Loucy (cell line): Measurements from ENCODE around the gene ESYT2.
"Not testable (repeated sequence)": the region's sequence is repeated elsewhere in the genome, so short reads cannot be mapped to it uniquely, and the experiment has no call there.

Source experiments
- H2AFZ ChIP-seq: fragments of 200-600 bp; sonication (generic); 2 replicates; pipeline ENCODE4 v1.6.0; 2016; ENCODE audit warnings: antibody characterized with exemption, mild to moderate bottlenecking, low read length, moderate library complexity
- H3F3A ChIP-seq: fragments of 200-600 bp; 2 replicates; pipeline ENCODE4 v1.6.0; 2016; ENCODE audit warnings: antibody characterized with exemption, low read depth, mild to moderate bottlenecking
- H3K27me3 ChIP-seq: fragments of 200-600 bp; sonication (generic); 2 replicates; pipeline ENCODE4 v1.6.1; 2014; ENCODE audit warnings: low read length, mild to moderate bottlenecking; ENCODE audit not compliant: insufficient read depth, poor library complexity, severe bottlenecking
- H3K36me3 ChIP-seq: fragments of 200-600 bp; sonication (generic); 2 replicates; pipeline ENCODE4 v1.6.1; 2016; ENCODE audit warnings: low read length; ENCODE audit not compliant: insufficient read depth
- H3K4me1 ChIP-seq: fragments of 200-600 bp; sonication (generic); 2 replicates; pipeline ENCODE4 v1.5.1; 2014; ENCODE audit warnings: low read length, mild to moderate bottlenecking; ENCODE audit not compliant: insufficient read depth, poor library complexity, severe bottlenecking
- H3K4me2 ChIP-seq: fragments of 200-600 bp; sonication (generic); 2 replicates; pipeline ENCODE4 v1.6.0; 2014; ENCODE audit warnings: antibody characterized with exemption, low read length, low read depth, mild to moderate bottlenecking; ENCODE audit not compliant: poor library complexity, severe bottlenecking
- H3K4me3 ChIP-seq: fragments of 200-600 bp; sonication (generic); 2 replicates; pipeline ENCODE4 v1.5.1; 2014; ENCODE audit warnings: low read length, mild to moderate bottlenecking, mixed read lengths; ENCODE audit not compliant: poor library complexity, severe bottlenecking
- H3K79me2 ChIP-seq: fragments of 200-600 bp; sonication (generic); 2 replicates; pipeline ENCODE4 v1.6.1; 2014; ENCODE audit warnings: low read length; ENCODE audit not compliant: insufficient read depth
- H3K9ac ChIP-seq: fragments of 200-600 bp; sonication (generic); 2 replicates; pipeline ENCODE4 v1.6.0; 2014; ENCODE audit warnings: mild to moderate bottlenecking, low read depth, low read length, moderate library complexity; ENCODE audit not compliant: poor library complexity, severe bottlenecking
- H3K9me2 ChIP-seq: fragments of 200-600 bp; sonication (generic); replicated peaks from 2 replicates; pipeline ENCODE4 v1.6.1; 2016; ENCODE audit warnings: low read depth, low read length, mixed read lengths
- H3K9me3 ChIP-seq: fragments of 200-600 bp; sonication (generic); 2 replicates; pipeline ENCODE4 v1.6.1; 2014; ENCODE audit warnings: mild to moderate bottlenecking, antibody characterized with exemption, low read length, low read depth; ENCODE audit not compliant: insufficient read depth
- H4K20me1 ChIP-seq: fragments of 200-600 bp; sonication (generic); 2 replicates; pipeline ENCODE4 v1.6.0; 2014; ENCODE audit warnings: antibody characterized with exemption, low read length, mild to moderate bottlenecking; ENCODE audit not compliant: insufficient read depth, poor library complexity, severe bottlenecking
- CTCF ChIP-seq: fragments of 200-600 bp; sonication (generic); conservative IDR thresholded peaks from 2 replicates; pipeline ENCODE4 v1.5.1; 2014; ENCODE audit warnings: mild to moderate bottlenecking, antibody characterized with exemption, low read length
- EZH2phosphoT487 ChIP-seq: fragments of 200-600 bp; IDR thresholded peaks from 2 replicates; pipeline ENCODE4 v1.6.1; 2018; ENCODE audit warnings: antibody characterized with exemption, mild to moderate bottlenecking, moderate library complexity, borderline replicate concordance

The ESYT2 gene

GRCh38 chr7:158842486-158842885, 13.2 kb upstream of the ESYT2 start:
- no peaks in the 10 kb centered on the region for H3K79me2 ChIP-seq
- H4K20me1 ChIP-seq, result no peaks in the 10 kb centered on the region
- H3K4me3 ChIP-seq, result no peak overlapping the region
- no peaks in the 10 kb centered on the region for H3K27me3 ChIP-seq
- H3K9ac ChIP-seq, result no peak overlapping the region
- TF ChIP-seq EZH2phosphoT487 (no peak), CTCF (no peak)
- no peaks in the 10 kb centered on the region for H3K9me2 ChIP-seq
- H3K4me1 ChIP-seq, result peaks cover 1% of the 10 kb centered on the region
- no peaks in the 10 kb centered on the region for H3K36me3 ChIP-seq
- no peak overlapping the region for H3K4me2 ChIP-seq
- no peak overlapping the region for H2AFZ ChIP-seq
- no peaks in the 10 kb centered on the region for H3F3A ChIP-seq
- H3K9me3 ChIP-seq, result no peaks in the 10 kb centered on the region

- no peak for TF ChIP-seq CTCF
- no peak for TF ChIP-seq EZH2phosphoT487
- no peak overlapping the region for H2AFZ ChIP-seq
Observed at GRCh38 chr7:158840604-158841003, 11.3 kb upstream of the ESYT2 start.

GRCh38 chr7:158839177-158839576, 9.9 kb upstream of the ESYT2 start:
- not testable (repeated sequence) for H4K20me1 ChIP-seq, H3K36me3 ChIP-seq, H3K4me2 ChIP-seq, H3K4me3 ChIP-seq, H3K27me3 ChIP-seq, H3F3A ChIP-seq, H3K9ac ChIP-seq, H2AFZ ChIP-seq, H3K4me1 ChIP-seq, H3K79me2 ChIP-seq, H3K9me3 ChIP-seq, H3K9me2 ChIP-seq

More at GRCh38 chr7:158840604-158841003, 11.3 kb upstream of the ESYT2 start:
- Histone ChIP-seq H4K20me1 (no peaks in the 10 kb centered on the region), H3K79me2 (no peaks in the 10 kb centered on the region), H3K36me3 (no peaks in the 10 kb centered on the region), H3K27me3 (no peaks in the 10 kb centered on the region), H3K4me2 (no peak overlapping the region), H3K9me3 (no peaks in the 10 kb centered on the region), H3K9me2 (no peaks in the 10 kb centered on the region), H3K9ac (no peak overlapping the region), H3F3A (no peaks in the 10 kb centered on the region), H3K4me3 (no peak overlapping the region), H3K4me1 (no peaks in the 10 kb centered on the region)

- Histone ChIP-seq H3F3A (no peaks in the 10 kb centered on the region), H3K36me3 (no peaks in the 10 kb centered on the region), H3K9me2 (no peaks in the 10 kb centered on the region), H3K27me3 (no peaks in the 10 kb centered on the region), H3K4me3 (no peak overlapping the region), H3K79me2 (no peaks in the 10 kb centered on the region), H3K9me3 (no peaks in the 10 kb centered on the region), H2AFZ (no peak overlapping the region), H3K4me1 (no peaks in the 10 kb centered on the region), H3K9ac (no peak overlapping the region), H4K20me1 (no peaks in the 10 kb centered on the region), H3K4me2 (no peak overlapping the region)
- TF ChIP-seq EZH2phosphoT487 (no peak), CTCF (no peak)
Observed at GRCh38 chr7:158837790-158838637, 8.7 kb upstream of the ESYT2 start.
